Stimulated activated naive CD4-positive, alpha-beta T cell (primary cell): ENCODE measurements around the gene POLR1E.
"Not testable (repeated sequence)": the region's sequence is repeated elsewhere in the genome, so short reads cannot be mapped to it uniquely, and the experiment has no call there.

Experiments used
- DNase-seq, 6 experiments: peaks; one replicate each; lab custom pipeline; 2025; lab: John Stamatoyannopoulos, UW

Gene POLR1E

DNA sequence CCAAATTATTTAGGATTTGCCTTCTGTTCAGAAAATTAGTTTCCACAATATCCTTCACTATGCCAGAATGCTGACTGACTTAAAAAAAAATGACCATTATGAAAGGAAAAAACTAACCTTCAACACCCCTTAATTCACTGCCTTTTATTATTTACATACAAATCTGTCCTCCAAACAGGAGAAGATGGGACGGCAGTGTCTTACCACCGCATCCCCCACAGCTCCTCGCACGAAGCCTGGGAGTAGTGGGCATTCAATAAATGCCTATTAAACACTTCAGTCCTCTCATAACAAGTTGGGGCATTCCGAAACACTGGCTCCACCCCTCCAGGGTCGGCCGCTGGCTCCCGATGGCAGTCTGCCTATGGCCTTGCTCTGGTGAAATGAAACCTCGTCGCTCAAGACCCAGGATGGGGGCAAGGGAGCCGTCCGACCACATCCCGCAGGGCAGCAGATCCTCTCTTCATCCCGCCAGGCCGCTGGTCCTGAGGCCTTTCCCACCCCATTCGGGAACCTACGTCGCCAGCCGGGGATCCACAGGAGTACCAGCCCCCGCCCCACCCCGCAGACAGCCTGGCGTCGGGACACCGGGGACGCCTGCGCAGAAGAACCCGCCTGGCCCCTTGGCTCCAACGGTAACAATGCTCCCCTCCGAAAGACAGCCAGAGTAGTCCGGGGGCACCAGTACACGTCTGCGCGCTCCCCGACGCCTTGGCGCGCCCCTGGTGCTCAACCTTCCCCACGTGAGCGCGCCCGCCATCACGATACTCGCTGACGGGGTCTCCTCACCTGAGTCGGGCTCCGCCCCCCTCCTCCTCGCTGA, 21.1 kb upstream of the POLR1E start:
- DNase-seq = peak in 4 of 6 experiments; percentile 59 to 94 (median 92)

DNA sequence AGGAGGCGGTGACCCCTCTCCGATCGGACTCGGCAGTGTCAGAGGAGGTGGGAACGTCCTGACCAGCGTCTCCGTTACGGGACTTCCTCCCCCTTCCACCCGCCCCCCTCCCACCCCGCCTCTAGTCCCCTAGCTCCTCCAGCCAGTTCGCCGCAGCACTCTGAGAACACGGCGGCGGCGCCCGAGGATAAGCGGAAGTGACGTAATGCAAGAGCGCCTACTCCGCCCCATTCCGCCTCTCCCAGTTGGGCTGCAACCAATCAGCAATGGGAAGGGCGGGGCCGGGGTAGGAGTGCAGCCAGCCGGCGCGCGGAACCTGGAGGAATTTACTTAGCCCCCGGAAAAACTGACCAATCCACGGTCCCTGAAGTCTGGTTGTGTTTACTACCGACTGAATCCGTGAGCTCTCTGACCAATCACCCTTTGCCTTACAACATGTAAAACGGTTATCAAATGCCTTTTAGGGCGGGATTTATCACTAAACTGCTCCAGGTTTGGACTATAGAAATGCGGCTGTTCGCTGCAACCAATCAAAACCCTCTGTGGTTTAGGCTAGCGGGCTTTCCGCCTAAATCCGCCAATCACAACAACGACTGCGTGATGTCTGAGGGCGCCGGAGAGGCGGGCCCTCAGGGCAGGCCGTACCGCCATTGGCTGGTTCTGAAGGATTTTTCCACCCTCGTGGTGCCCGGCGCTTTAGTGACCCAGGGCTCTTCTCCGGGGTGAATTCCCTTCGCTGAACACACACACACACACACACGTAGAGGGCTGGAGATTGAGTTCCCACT, 20.3 kb upstream of the POLR1E start, which contains the start of gene ZBTB5:
TSS of gene ZBTB5 (minus strand) at position 202 of the 788 bp plus-strand sequence. CDS start 22,899 bp downstream, outside the sequence.
- peak; percentile 98 to 99 (median 99) for DNase-seq

DNA sequence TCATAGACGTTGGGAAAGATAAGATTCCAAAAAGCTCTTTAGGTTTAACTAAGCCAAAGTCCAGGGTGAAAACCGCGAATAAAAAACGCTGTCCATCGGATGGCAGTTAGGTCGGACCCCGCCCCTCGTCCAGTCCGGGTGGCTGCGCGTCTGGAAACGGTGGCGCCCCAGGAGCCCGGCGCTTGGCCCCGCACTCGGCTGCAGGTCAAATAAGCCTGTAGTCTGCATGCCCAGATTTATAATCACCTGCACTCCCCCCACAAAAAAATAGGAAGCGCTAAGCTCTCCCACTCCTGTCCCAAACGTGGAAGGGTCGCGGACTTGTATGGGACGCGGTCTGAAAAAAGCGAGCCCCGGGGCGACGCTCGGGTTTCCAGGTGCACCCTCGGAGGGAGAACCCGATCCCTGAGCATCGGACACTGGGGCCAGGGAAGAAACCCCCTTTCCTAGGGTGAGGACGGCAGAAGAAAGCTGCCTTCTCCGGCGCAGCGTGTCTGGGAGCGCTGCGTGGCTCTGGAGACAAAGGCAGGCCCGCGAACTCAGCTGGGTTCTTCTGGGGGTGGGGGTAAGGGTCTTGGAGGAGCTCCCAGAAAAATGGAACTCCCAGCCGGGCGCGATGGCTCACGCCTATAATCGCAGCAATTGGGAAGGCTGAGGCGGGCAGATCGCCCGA, 19.6 kb upstream of the POLR1E start:
- DNase-seq = peak in 5 of 6 experiments; percentile 10 to 55 (median 31)

DNA sequence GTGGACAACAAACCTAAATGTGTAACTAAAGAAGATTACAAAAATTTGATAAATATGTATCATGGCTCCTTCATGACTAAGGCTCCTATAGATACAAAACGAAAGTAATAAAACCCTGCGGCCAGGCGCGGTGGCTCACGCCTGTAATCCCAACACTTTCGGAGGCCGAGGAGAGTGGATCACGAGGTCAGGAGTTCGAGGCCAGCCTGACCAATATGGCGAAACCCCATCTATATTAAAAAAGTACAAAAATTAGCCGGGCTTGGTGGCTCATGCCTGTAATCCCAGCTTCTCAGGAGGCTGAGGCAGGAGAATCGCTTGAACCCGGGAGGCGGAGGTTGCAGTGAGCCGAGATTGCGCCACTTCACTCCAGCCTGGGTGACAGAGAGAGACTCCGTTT, 18.2 kb upstream of the POLR1E start:
- DNase-seq = not testable (repeated sequence)

DNA sequence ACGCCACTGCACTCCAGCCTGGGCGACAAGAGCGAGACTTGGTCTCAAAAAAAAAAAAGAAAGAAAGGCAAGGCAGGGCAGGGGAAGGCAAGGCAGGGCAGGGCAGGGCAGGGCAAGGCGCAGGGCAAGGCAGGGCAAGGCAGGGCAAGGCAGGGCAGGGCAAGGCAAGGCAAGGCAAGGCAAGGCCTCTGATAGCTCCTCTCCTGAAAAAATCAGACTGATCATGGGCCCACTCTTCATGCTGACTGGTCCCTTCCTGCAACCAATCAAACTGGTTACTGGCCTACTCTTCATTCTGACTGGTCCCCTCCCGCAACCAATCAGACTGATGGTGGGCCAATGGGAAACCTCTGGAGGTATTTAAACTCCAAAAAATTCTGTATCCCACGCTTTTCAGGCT, 17.1 kb upstream of the POLR1E start:
- DNase-seq = no peak

DNA sequence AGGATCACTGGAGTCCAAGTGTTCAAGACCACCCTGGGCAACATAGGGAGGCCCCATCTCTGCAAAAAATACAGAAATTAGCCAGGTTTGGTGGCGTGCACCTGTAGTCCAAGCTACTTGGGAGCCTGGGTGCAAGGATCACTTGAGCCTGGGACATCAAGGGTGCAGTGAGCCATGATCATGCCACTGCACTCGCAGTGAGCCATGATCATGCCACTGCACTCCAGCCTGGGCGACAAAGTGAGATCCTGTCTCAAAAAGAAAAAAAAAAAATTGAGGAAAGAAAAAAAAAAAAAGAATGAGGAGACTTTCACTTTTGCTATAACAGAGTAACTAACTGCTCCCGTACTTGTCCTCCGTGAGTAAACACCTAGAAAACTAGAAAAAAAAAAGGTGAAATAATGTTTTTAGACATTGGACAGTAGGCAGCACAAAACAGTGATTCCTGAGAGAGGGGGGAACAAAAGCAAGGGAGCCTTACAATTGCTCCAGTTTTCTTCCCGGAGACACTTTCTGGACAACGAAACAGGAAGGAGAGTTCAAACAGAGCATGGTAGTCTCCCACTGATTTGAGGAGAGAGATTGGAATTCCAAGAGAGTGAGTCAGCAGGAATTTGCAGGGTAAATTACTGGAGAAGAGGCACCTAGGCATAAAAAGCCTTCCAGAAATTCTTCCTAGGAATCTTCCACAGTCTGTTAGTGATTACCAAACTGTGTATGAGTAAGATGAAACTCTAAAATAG, 13.6 kb upstream of the POLR1E start:
- DNase-seq = no peak

DNA sequence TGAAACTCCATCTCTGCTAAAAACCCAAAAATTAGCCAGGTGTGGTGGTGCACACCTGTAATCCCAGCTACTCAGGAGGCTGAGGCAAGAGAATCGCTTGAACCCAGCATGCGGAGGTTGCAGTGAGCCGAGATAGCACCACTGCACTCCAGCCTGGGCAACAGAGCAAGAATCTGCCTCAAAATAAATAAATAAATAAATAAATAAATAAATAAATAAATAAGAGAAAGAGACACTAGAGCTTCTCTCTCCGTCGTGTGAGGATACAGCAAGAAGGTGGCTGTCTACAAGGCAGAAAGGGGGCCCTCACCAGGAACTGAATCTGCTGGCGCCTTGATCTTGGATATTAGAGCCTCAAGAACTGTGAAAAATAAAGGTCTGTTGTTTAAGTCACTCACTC, 11.8 kb upstream of the POLR1E start:
- DNase-seq = not testable (repeated sequence)

DNA sequence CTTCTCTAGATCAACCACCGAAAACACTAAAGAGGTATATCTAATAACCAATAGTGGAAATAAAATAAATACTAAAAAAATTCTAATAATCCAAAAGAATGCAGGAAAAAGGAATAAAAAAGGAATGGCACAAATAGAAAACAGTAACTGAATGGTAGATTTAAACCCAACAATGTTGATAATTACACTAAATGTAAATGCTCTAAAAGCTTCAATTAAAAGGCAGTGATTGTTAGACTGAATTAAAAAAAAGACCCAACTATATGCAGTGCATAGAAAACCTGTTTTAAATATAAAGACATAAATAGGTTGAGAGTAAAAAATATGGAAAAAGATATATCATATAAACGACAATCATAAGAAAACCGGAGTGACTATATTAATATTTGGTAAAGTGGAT, 11.3 kb upstream of the POLR1E start:
- DNase-seq = no peak

DNA sequence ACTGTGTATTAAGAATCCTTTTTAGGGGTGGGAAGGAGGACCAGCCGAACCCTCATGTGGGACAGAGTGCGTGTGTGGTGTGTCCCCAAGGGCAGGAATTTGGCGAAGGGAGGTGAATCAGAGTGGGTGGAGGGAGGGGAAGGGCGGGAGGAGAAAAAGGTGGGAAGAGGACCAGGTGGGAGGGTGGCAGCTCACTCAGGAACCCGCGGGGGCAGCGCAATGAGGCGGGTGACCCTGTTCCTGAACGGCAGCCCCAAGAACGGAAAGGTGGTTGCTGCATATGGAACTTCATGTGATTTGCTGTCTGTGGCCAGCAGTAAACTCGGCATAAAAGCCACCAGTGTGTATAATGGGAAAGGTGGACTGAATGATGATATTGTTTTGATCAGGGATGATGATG, 8.8 kb upstream of the POLR1E start:
- no peak for DNase-seq

DNA sequence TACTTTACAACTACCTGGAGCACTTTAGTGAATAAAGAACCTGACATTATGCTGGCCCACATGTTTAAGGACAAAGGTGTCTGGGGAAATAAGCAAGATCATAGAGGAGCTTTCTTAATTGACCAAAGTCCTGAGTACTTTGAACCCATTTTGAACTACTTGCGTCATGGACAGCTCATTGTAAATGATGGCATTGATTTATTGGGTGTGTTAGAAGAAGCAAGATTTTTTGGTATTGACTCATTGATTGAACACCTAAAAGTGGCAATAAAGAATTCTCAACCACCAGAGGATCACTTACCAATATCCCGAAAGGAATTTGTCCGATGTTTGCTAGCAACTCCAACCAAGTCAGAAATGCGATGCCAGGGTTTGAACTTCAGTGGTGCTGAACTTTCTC, 8.3 kb upstream of the POLR1E start:
- DNase-seq = not testable (repeated sequence)

DNA sequence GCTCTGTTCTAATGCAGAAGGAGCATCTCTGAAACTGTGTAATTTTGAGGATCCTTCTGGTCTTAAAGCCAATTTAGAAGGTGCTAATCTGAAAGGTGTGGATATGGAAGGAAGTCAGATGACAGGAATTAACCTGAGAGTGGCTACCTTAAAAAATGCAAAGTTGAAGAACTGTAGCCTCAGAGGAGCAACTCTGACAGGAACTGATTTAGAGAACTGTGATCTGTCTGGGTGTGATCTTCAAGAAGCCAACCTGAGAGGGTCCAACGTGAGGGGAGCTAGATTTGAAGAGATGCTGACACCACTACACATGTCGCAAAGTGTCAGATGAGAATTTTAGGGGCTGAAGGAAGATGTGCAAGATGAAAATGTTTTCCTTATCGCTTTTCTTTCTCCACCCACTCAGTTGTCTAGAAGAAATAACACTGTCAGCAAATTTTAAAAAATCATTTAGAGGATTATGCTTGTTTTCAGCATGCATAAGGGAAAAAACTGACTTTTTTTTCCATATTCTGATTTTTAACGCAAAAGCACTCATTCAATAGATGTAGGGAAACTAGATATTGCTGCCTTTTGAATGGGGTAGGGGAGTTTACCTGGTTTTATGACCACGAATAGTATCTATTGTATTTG, 7.6 kb upstream of the POLR1E start:
- DNase-seq = not testable (repeated sequence)

DNA sequence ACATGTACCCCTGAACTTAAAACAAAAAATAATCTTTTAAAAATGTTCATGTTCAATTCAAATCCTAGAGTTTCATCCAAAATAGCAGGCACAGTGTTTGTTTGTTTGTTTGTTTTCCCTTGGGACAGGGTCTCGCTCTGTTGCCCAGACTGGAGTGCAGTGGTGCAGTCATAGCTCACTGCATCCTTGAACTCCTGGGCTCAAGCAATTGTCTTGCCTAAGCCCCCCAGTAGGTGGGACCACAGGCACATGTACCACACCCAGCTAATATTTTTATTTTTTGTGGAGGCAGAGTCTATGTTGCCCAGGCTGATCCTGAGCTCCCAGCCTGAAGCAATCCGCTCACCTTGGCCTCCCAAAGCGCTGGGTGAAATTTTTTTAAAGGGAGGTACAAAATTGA, 5.0 kb upstream of the POLR1E start:
- DNase-seq = no peak

DNA sequence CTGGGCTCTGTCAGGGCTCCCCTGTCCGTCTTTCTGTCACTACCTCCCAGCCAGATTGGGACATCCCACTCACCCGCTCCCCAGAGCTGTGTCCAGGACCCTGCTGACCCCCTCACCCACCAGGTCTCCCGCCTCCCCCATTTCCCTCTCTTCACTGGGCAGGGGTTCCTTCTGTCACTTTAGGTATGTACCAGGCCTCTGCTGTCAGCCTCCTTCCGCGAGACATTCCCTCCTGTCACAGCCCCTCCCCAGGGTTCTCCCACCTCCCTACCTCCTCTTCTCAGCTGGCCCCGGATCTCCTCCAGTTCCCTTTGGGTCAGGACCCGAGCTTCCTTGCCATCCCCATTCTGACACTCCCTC, 488 bp downstream of the POLR1E start:
- peak in 2 of 6 experiments; percentile 15 to 21 for DNase-seq

DNA sequence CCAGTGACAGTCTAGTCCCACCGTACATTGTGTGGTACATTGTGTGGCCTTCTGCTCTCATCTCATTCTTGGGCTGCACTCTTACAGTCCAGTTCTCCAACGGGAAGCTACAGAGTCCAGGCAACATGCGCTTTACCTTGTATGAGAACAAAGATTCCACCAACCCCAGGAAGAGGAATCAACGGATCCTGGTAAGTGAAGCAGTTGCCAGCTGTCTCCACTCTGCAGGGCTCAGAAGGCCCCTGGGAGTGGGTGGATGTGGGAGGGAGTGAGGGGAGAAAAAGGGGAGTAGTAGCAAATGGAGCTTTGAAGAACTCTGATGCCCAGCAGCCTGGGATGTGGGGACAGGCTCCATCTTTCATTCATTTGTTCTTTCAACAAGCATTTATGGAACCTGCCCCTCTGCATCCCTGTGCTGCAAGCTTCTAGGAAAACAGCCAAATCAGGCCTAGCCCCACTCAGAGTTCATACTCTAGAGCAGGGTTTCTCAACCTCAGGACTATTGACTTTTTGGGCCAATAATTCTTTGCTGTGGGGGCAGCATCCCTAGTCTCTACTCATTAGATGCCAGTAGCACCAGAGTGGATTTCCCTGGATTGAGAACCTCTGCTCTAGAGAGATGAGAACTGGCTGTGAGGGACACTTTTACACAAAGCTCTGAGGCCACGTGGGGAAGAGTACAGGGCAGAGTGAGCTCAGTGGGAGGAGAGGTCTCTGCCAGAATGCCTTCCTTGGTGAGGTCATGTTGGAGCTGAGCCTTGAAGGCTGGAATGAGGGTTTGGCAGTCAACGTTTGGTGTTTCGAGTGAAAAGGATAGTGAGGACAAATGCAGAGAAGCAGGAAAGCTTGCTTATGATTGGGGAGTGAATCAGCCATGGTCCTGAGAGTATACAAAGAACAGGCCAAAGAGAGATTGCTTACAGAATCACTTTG, 1.1 kb downstream of the POLR1E start:
- DNase-seq = no peak

DNA sequence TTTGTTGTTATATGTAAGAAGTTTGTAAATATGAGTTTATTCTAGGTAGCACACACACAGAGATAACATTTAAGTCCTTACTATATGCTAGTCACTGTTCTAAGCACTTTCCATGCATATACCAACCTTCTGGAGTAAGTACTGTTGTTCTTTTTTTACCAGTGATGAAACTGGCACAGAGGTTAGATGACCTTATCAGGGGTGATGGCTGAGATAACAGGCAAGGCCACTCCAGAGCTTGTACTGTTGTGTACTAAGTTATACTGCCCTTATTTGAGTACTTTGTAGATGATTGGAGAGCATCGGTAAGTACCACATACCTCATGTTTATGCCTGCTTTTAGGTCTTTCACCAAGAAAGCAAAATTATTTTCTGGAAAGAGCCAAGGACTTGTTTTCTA, 6.2 kb downstream of the POLR1E start:
- DNase-seq = no peak

DNA sequence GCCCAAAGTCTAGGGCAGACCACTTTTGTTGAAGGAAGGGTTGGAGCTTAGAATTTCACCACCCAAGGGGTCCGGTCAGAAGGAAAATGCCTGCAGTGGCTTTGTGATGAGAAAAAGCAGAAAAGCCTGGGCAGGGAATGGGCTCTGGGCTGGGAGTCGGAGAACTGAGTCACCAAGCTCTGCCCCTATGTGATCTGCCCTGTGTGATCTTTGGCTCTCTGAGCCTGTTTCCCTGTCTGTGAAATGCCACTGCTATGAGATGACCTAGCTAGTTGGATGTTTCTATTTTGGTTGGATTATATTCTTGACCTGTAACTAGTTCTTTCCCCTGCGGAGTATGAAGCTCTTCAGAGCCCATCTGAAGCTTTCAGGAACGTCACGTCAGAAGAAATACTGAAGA, 9.8 kb downstream of the POLR1E start:
- no peak for DNase-seq

DNA sequence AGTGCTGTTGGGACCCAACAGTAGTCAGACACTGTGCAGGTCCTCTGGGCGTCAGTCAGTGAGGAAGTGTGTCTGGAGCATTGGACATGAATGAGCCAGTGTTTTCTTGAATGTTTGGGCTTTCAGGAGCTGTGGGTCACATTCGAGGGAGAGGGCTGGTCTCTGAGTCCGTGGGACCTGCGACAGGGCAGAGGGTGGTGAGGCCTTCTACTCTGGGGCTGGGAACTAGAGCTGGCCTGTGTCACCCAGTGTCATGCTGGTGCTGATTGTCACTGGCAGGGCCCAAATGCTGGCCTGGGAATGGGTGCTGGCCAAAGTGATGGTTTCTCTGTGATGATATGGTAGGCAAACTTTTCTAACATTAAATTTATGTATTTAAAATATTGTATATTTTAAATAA, 10.3 kb downstream of the POLR1E start:
- DNase-seq = no peak

DNA sequence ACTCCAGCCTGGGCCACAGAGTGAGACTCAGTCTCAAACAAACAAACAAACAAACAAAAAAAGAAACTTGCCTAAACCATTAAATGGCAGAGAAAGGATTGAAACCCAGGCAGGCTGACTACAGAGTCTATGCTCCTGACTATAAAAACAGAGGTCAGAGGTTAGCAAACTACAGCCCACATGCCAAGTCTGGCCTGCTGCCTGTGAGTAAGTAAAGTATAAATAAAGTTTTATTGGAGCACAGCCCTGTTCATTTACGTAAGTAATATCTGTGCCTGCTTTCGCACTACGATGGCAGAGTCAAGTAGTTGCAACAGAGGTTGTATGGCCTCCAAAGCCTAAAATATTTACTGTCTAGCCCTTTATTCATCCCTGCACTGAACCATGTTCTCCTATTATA, 11.6 kb downstream of the POLR1E start:
- DNase-seq = no peak

DNA sequence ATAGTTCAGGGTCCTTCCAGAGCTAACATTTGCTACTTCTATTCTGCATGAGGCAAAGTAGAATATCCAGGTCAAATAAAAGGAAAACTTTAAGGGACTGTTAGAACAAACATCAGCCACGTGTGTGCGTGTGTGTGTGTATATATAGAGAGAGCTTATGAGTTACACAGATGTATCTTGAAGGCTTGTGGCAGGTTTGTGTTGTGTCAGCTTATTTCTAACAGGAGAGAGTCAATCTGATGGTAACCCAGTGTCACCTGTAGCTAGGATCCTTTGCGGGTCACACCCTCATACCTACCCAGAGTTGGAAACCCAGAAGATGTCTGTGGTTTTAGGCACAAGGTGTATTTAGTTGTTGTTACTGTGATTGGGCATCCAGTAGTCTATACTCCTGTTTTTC, 12.7 kb downstream of the POLR1E start:
- DNase-seq = no peak

DNA sequence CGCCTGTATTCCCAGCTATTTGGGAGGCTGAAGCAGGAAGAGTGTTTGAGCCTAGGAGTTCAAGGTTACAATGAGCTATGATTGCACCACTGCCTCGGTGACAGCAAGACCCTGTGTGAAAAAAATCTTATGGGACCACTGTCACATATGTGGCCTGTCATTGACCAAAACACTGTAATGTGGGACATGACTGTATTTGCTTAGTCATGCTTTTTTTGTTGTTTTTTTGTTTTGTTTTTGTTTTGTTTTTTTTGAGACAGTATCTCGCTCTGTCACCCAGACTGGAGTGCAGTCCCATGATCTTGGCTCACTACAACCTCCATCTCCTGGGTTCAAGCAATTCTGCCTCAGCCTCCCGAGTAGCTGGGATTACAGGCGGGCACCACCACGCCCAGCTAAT, 13.5 kb downstream of the POLR1E start:
- no peak for DNase-seq
